Measurements from ENCODE around the gene FOXN1.

The FOXN1 gene

DNA sequence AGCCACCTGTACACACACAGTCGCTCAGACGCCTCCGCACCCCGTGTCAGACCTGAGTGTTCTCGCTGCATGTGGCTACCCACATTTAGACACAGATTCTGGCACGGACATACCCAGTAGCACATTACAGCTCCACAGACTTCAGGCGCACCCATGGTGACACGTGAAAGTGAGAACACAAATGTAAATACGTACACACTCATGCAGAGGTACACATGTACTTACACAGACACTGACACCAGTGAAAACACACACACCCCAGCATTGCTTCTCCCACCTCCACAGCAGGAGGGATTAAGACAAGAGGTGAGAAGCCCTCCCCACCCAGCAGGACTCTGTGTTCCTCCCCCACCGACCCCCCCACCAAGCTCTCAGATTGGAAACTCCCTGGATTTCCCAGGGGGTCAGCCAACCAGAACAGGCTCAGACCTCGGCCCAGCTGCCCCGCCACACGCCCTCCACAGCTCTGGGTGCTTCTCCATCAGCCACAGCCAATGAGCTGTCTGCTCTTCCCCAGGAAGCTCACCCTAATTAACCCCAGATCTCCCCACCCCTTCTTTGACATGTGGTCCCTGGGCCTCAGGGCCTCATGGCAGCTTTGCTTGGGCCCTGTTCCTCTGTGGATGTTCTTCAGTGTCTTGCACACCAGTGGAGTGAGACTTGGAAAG is 5.3 kb upstream of the FOXN1 start:
- peak overlapping the region in 1 of 2 donors; percentile 7 for H3K4me3 Mint-ChIP-seq
- H3K27ac Mint-ChIP-seq: peak overlapping the region; percentile 44
- DNase-seq: peak; percentile 28

DNA sequence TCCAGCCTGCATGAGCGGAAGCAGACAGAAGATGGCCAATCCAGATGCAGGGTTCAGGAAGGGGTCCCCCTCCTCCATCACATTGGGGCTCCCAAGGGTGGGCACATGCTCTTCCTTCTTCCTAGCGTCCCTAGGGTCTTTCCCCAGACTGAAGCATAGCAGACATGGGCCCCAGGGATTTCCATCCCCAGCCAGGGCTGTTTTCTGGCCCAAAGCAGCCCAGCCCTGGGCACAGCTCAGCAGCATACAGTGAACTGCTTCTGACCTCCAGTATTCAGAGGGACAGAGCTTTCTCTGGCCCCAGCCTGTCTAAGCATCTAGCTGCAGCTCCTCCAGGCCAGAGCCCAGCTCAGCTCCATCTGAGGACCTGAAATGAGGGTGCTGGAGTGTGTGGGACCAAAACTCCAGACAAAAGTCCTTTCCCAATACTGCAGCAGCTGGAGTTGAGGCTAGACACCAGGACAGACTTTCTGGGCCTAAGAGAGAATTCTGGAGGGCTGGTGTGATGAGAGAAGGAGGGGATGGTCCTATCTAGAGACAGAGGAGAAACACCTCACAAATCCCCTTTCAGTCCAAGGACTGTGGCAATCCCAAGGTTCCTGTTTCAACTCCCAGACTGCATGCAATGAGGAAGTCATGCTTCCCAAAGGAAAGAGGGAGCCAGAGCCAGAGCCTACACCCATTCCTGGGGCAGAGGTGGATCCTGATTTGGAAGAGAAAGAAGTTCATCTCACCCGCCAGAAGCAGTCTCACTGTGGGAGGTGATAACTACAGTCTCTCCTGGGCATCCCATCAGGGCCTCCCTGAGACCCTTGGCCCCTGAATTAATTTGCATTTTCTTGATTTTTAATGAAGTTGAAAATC is 4.5 kb upstream of the FOXN1 start:
- no peak for DNase-seq
- peak overlapping the region in 1 of 2 donors; percentile 21 for H3K4me3 Mint-ChIP-seq
- no peaks in the 10 kb centered on the region for H3K36me3 Mint-ChIP-seq
- ATAC-seq (replicated peaks): no peak
- peaks cover 18 to 19% of the 10 kb centered on the region in 2 donors for H3K4me1 Mint-ChIP-seq
- peak overlapping the region; percentile 44 for H3K27ac Mint-ChIP-seq
- peaks cover 12 to 16% of the 10 kb centered on the region in 2 donors for H3K27me3 Mint-ChIP-seq
- H3K9me3 Mint-ChIP-seq: no peaks in the 10 kb centered on the region

More for the DNA sequence above, 5.3 kb upstream of the FOXN1 start:
- H3K27me3 Mint-ChIP-seq: peaks cover 12 to 19% of the 10 kb centered on the region in 2 donors
- H3K9me3 Mint-ChIP-seq: no peaks in the 10 kb centered on the region
- no peaks in the 10 kb centered on the region for H3K36me3 Mint-ChIP-seq
- ATAC-seq (replicated peaks): peak; percentile 74 to 81
- H3K4me1 Mint-ChIP-seq: peaks cover 18 to 19% of the 10 kb centered on the region in 2 donors

DNA sequence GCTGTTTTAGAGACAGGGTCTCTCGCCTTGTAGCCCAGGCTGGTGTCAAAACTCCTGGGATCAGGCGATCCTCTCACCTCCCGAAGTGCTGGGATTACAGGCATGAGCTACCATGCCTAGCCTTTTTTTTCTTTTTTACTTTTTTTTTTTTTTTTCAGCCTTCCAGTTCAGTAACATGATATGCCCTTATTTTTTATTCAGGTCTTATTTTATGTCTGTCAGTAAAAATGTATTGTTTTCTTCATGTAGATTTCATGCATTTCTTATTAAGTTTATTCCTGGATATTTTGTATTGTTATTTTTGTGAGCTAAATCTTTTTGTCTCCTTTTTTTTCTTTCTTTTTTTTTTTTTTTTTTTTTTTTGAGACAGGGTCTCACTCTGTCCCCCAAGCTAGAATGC is 2.7 kb upstream of the FOXN1 start:
- H3K4me3 Mint-ChIP-seq: no peak overlapping the region
- no peak overlapping the region for H3K27ac Mint-ChIP-seq
- peaks cover 18 to 19% of the 10 kb centered on the region in 2 donors for H3K4me1 Mint-ChIP-seq
- ATAC-seq (replicated peaks) (no peak), DNase-seq (no peak)
- H3K9me3 Mint-ChIP-seq: no peaks in the 10 kb centered on the region
- H3K36me3 Mint-ChIP-seq: no peaks in the 10 kb centered on the region
- H3K27me3 Mint-ChIP-seq: peaks cover 21 to 28% of the 10 kb centered on the region in 2 donors

DNA sequence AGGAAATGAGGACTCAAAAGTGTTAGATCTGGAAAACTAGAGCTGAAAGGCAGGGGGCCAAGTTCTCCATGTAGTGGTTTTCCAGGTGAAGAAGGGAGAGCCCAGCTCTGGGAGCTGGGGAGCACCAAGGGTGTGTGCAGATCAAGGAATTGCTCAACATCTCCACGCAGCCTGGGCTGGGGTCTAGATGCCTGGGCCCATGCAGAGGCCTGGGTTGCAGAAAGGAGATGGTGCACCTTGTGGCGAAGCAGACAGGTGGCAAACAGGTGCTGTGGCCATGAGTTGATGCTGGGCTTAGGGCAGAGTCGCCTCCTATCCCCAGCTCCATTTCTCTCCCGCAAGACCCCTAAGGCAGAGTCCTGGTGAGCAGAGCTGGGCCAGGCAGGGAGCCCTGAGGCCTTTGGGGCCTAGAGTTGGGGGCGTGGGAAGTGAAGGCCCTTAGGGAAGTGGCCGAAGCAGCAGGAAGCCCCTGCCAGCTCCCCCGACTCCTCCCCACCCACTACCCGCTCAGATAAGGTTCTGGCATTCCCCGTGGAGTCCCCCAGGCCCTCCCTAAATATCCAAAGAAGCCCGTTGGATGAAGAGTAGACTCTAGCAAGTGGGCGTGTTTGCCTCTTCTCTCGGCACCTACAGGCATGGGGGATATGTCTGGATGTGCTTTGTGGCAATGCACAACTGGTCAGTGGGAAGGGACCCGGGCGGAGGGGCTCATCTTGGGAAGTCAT is 777 bp downstream of the FOXN1 start:
- no peak for ATAC-seq (replicated peaks)
- Mint-ChIP-seq H3K36me3 (no peaks in the 10 kb centered on the region), H3K27ac (no peak overlapping the region), H3K27me3 (peaks cover 40 to 52% of the 10 kb centered on the region in 2 donors), H3K4me3 (no peak overlapping the region), H3K4me1 (peaks cover under 1 to 1% of the 10 kb centered on the region in 2 donors), H3K9me3 (no peaks in the 10 kb centered on the region)
- DNase-seq: no peak

DNA sequence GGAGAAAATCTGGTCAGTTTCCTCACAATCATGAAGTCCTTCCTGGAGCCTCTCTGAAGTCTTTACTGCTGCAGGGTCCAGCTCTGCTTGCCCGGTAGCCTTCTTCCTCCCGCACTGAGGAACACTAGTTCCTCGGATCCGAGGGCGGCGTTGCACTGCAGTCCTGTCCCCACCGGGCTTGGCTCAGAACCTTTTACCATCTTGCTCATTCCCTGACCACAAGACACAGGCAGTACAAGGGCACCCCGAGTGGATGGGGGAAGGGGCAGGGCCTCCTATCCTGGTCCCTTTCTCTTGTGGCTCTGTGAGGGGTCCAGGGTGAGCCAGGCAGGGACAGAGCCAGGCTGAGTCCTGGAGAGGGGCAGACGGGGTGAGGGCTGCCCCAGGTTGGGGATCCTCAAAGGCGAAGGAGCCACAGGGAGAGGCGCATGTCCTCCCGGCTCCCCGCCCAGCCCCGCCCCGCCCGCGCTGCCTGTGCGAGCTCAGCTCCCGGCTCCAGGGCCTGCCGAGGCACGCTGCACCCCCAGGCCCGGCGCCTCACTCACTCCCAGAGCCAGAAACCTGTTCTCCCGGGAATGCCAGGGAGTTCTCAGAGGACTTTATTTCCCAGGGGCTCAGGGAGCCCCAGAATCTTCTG is 1.5 kb downstream of the FOXN1 start:
- Mint-ChIP-seq H3K4me1 (peaks cover 0 to 1% of the 10 kb centered on the region in 2 donors), H3K36me3 (no peaks in the 10 kb centered on the region), H3K9me3 (no peaks in the 10 kb centered on the region), H3K27ac (no peak overlapping the region), H3K4me3 (no peak overlapping the region), H3K27me3 (peaks cover 40 to 52% of the 10 kb centered on the region in 2 donors)
- no peak for ATAC-seq (replicated peaks)
- no peak for DNase-seq

DNA sequence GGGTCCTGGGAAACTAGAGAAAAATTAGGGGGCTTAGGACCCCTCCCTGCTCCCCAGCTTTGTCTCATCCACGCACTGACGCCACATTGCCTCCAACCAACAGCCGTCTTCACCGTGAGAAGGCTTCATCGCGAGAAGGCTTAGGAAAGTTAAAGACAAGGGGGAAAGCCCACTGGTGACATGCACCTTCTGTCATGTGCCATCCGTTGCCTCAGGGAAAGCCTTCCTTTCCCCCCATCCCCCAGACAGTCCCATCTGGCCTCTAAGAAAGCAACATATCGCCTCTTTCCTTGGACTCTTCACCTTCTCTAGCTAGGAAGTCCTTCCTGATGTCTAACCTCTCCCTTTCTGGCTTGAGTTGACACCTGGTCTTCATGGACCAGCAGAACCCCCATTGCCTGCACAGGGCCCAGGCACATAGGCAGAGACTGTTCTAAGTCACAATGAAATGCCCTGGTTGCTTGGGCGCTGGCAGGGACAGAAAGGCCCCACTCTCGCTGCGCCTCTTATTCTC is 2.1 kb downstream of the FOXN1 start:
- Mint-ChIP-seq H3K27ac (no peak overlapping the region), H3K4me3 (no peak overlapping the region), H3K9me3 (no peaks in the 10 kb centered on the region), H3K4me1 (peaks cover 0 to 1% of the 10 kb centered on the region in 2 donors), H3K27me3 (peaks cover 40 to 52% of the 10 kb centered on the region in 2 donors), H3K36me3 (no peaks in the 10 kb centered on the region)
- DNase-seq (no peak), ATAC-seq (replicated peaks) (no peak)

DNA sequence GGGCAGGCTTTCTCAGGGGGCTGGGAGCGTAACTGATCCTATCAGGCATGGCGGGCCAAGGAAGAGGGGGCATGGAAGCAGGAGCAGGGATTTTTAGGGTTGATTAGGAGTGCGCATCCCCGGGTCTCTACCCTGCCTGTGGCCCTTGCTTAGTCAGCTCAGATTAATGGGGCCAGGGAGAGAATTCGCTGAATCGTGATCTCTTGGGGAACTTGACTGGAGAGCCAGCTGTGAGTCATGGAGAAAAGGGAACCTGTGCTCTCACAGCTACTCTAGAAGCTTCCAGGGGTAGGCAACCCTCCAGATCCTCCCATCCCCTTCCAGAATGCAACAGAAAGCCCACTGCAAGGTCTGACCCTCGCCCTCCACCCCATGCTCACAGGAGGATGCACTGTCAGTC is 3.6 kb downstream of the FOXN1 start:
- Mint-ChIP-seq H3K9me3 (no peaks in the 10 kb centered on the region), H3K4me3 (no peak overlapping the region), H3K27me3 (peaks cover 40 to 51% of the 10 kb centered on the region in 2 donors), H3K36me3 (no peaks in the 10 kb centered on the region), H3K4me1 (peaks cover 0 to 1% of the 10 kb centered on the region in 2 donors), H3K27ac (no peak overlapping the region)
- ATAC-seq (replicated peaks): no peak
- no peak for DNase-seq

DNA sequence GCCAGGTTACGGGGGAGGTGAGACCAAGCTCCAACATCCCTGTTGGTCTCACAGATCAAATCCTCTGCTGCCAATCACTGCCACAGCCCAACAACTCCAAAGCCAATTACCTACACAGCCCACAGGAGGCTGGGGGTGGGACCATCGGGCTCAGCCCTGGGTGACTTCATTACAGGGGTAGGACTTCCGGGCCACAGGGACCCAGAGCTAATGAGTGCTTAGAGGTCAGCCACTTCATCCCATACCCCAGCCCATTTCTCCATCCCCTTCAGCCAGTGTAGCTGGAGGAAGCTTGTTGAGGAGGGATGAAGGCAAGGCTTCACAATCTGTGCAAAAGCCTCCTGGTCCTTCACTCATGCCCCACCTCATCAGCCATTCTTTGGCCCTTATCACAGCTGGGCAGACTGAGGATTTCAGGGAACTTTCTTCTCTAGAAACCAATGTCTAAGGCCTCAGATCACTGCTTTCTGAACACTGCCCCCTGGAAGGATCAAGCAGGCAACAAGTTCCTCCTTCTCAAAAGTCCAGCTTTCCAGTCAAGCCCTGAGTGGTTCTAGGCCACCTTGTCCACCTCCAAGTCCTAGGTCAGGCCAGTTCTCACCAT is 5.8 kb downstream of the FOXN1 start:
- DNase-seq (no peak), ATAC-seq (replicated peaks) (no peak)
- Mint-ChIP-seq H3K4me3 (no peak overlapping the region), H3K36me3 (no peaks in the 10 kb centered on the region), H3K4me1 (peaks cover 0 to 1% of the 10 kb centered on the region in 2 donors), H3K27ac (no peak overlapping the region), H3K27me3 (peaks cover 27 to 34% of the 10 kb centered on the region in 2 donors), H3K9me3 (no peaks in the 10 kb centered on the region)

DNA sequence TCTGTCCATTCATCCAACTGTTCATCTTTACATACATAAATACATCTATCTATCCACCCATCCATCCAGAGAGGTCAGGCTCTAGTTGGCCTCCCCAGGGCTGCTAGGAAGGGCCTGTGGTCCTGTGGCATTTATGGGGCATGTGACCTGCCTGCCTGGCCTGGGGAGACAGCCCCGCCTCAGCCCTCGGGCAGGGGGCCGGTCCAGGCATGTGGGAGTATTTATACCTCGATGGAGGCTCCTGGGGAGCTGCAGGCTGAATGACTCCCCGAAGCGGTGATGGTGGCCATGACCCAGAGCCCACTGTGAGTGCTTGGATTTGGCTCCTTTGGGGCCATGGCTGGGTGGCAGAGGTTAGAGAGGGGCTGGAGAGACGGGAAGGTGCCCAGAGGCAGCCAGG is 7.3 kb downstream of the FOXN1 start:
- ATAC-seq (replicated peaks) (no peak), DNase-seq (no peak)
- no peaks in the 10 kb centered on the region for H3K9me3 Mint-ChIP-seq
- no peaks in the 10 kb centered on the region for H3K36me3 Mint-ChIP-seq
- no peak overlapping the region for H3K4me3 Mint-ChIP-seq
- peaks cover 7% of the 10 kb centered on the region in 2 donors for H3K4me1 Mint-ChIP-seq
- H3K27me3 Mint-ChIP-seq: peaks cover 19 to 24% of the 10 kb centered on the region in 2 donors
- H3K27ac Mint-ChIP-seq: no peak overlapping the region

DNA sequence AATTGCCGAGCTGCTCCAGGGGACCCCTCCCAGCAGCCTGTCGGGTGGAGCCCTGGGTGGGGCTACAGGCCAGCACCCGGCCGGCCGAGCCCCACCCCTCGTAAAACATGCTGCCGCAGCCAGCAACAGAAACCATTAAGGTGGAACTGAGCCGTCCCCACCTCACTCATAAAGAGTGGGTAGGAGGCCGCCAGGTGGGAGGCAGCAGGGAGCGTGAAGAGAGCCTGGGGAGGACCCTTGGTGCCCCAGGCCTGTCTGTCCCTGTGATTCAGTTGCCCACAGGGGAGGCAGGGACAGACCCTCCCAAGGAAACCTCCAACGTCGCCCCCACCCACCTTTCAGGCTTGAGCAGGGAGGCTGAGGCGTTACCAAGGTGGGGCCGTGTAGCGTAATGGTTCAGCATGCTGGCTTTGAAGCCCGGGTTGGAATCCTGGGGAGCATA is 8.4 kb downstream of the FOXN1 start:
- ATAC-seq (replicated peaks) (no peak), DNase-seq (no peak)
- Mint-ChIP-seq H3K4me1 (peaks cover 8 to 17% of the 10 kb centered on the region in 2 donors), H3K36me3 (no peaks in the 10 kb centered on the region), H3K27ac (no peak overlapping the region), H3K27me3 (peaks cover 10 to 20% of the 10 kb centered on the region in 2 donors), H3K9me3 (no peaks in the 10 kb centered on the region), H3K4me3 (no peak overlapping the region)

DNA sequence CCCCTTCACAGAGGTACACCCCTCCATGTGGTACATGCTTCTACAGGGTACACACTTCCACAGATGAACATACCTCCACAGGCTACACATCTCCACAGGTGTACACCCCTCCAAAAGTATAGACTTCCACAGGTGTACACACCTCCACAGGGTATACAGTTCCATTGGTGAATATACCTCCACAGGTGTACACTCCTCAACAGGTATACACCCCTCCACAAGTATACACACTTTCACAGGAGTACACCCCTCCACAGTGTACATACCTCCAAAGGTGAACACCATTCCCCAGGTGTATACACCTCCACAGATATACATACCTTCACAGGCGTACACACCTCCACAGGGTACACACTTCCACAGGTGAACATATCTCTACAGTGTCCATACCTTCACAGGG is 9.4 kb downstream of the FOXN1 start:
- no peak for ATAC-seq (replicated peaks)
- no peak overlapping the region for H3K27ac Mint-ChIP-seq

DNA sequence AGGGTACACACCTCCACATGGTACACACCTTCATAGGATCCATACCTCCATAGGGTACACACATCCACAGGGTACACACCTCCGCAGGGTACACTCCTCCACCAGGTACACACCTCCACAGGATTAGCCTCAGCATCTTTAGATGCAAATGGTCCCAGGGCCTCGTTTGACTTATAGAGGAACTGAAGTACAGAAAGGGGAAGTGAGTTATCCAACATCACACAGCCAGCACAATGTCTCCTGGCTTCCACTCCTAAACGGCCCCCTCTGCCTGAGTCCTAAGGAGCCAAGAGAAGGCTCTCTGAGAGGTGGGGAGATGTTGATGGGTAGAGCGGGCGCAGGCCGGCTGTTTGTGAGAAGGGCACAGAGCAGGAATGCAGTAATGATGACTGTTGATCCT is 12.0 kb downstream of the FOXN1 start:
- Mint-ChIP-seq H3K9me3 (no peaks in the 10 kb centered on the region), H3K4me3 (no peak overlapping the region), H3K27me3 (peaks cover 0 to 7% of the 10 kb centered on the region in 2 donors), H3K27ac (no peak overlapping the region), H3K36me3 (no peaks in the 10 kb centered on the region), H3K4me1 (peaks cover 7 to 17% of the 10 kb centered on the region in 2 donors)
- DNase-seq (no peak), ATAC-seq (replicated peaks) (peak; percentile 94 to 98)

More for the DNA sequence above, 9.4 kb downstream of the FOXN1 start:
- Mint-ChIP-seq H3K4me1 (peaks cover 7 to 17% of the 10 kb centered on the region in 2 donors), H3K9me3 (no peaks in the 10 kb centered on the region), H3K27me3 (peaks cover 2 to 10% of the 10 kb centered on the region in 2 donors), H3K4me3 (no peak overlapping the region), H3K36me3 (no peaks in the 10 kb centered on the region)
- no peak for DNase-seq

DNA sequence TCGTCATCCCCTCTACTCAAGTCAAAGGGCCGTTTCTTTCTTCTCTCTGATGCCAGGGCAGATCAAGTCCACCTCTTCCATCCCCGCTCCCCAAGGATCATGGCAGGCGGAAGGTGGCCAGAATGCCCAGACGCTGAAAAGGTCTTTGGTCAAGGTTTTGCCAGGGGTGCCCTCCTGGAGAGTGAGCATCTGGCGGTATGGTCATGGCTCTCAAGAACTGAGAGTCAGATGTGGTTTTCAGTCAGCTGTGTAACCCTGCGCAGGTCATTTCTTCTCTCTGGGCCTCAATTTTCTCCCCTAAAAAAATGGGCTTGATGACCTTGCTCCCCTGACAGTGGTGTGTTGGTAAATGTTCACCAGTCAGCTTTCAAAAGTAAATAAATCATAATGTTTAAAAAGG is 12.4 kb downstream of the FOXN1 start:
- no peaks in the 10 kb centered on the region for H3K36me3 Mint-ChIP-seq
- peaks cover 0 to 7% of the 10 kb centered on the region in 2 donors for H3K27me3 Mint-ChIP-seq
- no peak overlapping the region for H3K27ac Mint-ChIP-seq
- ATAC-seq (replicated peaks): no peak
- H3K4me1 Mint-ChIP-seq: peaks cover 7 to 17% of the 10 kb centered on the region in 2 donors
- DNase-seq: no peak
- H3K9me3 Mint-ChIP-seq: no peaks in the 10 kb centered on the region
- no peak overlapping the region for H3K4me3 Mint-ChIP-seq
